Posterior cingulate gyrus (tissue), 11 donors: ENCODE results near the gene RHD.
"Not testable (repeated sequence)": the region's sequence is repeated elsewhere in the genome, so short reads cannot be mapped to it uniquely, and the experiment has no call there.

Experiments used
- DNase-seq, 10 donors: peaks; one replicate each; pipeline versions ENCODE4 v3.0.0 to v3.0.0-alpha.2; 2020 to 2021; ENCODE audit warnings: mixed read lengths in 3 of 10
- intact Hi-C: fragments of 100-400 bp; cut with DNase I; formaldehyde crosslinking; loops from one replicate; pipeline ENCODE4 v1.15.1; 2023

Gene RHD

DNA sequence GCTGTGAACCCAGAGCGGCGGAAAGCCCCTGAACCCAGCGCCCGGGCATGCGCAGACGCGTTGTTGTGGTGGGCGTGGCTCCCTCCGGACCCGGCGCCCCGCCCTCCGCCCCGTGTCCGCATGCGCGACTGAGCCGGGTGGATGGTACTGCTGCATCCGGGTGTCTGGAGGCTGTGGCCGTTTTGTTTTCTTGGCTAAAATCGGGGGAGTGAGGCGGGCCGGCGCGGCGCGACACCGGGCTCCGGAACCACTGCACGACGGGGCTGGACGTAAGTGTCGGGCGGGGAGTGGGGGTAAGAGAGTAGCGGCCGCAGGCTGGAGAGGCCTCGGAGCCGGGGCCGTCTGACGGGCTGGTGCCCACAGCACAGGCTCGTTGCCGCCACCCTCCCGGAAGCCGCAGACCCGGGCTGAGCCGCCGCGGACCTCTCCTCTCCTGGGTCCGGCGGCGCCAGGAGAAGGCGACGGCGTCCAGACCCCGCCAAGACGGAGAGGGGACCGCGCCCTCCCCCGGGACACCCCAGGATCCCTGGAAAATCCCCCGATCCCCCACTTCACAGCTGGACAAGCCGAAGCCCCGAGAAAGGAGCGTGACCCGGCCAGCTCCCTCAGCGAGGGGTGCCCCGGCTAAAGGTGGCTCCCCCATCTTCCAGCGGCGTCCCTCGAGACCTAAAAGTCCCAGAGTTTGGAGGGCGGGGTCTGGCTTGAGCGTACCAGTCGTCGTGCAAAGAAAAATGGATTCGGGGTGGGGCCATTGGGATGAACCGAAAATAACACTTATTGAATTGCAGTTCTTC is 66.1 kb downstream of the RHD start, which contains the start of gene TMEM50A:
TMEM50A (plus strand) TSS at position 147 of the 794 bp plus-strand sequence. CDS start 2,153 bp downstream, outside the sequence.
- intact Hi-C loops: no loop called here
- peak; percentile 81 to 98 (median 90) for DNase-seq

DNA sequence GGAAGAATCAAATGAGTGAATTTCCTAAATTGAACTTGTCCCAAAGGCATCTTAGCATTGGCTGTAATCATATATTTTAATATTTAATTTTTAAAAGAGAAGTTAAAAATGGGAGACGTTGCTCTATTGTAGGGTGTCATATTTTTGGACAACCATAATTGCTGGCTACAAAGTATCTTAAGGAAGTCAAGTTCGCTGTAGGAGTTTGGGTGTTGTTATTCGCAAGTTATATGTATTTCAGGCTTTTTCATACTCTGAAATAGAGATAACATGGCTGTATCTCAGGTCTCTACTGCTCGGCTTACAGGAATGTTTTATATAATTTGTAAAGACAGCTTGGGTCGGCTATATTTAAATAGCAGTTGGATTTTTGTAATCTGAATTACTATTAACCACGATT is 66.7 kb downstream of the RHD start:
- no peak for DNase-seq

DNA sequence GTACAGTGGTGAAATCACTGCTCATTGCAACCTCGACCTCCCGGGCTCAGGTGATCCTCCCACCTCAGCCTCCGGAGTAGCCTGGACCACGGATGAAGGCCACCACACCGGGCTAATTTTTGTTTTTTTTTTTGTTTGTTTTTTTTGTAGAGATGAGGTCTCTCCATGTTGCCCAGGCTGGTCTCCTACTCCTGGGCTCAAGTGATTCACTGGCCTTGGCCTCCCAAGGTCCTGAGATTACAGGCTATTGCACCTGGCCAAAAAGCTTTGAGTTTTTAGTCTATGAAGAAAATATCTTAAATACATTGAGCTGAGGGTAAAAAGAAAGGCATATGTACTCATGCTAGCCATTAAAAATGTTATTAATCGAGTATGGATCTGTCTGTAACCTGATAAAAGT is 69.4 kb downstream of the RHD start:
- DNase-seq: no peak
- intact Hi-C loops: no loop called here

More for the DNA sequence above, 66.7 kb downstream of the RHD start:
- intact Hi-C loops: no loop called here

DNA sequence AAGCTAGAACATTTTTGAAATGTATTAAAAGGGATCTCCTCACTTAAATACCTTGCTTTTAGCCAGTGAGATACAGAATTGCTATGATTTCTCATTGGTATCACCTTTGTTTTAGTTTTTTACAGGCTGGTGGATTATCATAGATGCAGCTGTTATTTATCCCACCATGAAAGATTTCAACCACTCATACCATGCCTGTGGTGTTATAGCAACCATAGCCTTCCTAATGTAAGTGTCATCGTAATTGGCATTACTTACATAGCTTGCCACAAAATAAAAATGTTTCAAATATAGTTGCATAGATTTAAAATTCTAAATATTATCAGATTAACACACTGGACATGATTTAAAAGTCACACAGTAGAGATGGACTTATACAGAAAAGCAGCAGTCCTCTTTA is 70.5 kb downstream of the RHD start:
- intact Hi-C loops: no loop called here
- no peak for DNase-seq

DNA sequence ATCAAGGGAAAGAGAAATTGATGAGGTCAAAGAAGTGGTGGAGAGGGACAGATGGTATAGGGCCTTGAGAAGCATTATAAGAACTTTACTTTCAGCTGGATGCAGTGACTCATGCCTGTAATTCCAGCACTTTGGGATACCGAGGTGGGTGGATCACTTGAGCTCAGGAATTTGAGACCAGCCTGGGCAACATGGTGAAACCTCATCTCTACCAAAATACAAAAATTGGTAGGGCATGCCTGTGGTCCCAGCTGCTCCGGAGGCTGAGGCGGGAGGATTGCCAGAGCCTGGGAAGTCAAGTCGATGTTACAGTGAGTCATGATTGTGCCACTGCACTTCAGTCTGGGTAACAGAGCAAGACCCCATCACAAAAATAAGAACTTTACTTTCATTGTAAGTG is 71.6 kb downstream of the RHD start:
- intact Hi-C loops: no loop called here
- no peak for DNase-seq

DNA sequence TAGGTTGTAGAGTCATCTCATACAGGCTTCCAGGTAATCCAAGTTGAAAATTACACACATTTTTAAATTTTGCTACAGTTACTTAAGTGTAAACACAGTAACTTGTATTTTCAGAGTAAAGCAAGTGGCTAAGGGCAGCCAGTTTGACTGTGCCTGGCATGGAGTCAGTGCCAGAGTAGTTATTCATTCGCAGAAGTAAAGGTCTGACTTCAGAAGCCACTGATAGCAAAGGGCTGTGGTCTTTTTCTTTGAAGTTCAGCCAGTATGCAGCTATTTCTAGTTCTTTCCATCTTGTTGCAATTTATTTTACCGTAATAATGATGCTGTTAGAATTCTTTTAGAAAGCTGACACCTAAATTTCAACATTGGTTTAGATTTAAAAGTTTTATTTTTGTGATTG is 75.2 kb downstream of the RHD start:
- intact Hi-C loops: no loop called here
- DNase-seq: no peak

DNA sequence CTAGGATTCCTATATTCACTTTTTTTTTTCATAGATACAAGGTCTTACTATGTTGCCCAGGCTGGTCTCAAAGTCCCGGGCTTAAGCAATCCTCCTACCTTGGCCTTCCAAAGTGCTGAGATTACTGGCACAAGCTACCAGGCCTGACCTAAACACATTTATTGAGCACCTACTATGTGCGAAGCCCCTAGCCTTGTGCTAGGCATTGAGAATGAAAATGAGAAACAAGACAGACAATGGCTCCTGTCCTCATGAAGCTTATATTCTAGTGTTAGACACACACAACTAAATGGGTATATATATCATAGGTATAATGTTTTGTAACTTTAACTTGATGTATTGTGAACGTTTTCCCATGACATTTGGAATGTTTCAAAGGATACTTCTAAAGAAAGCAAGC is 77.3 kb downstream of the RHD start:
- intact Hi-C loops: no loop called here
- no peak for DNase-seq

DNA sequence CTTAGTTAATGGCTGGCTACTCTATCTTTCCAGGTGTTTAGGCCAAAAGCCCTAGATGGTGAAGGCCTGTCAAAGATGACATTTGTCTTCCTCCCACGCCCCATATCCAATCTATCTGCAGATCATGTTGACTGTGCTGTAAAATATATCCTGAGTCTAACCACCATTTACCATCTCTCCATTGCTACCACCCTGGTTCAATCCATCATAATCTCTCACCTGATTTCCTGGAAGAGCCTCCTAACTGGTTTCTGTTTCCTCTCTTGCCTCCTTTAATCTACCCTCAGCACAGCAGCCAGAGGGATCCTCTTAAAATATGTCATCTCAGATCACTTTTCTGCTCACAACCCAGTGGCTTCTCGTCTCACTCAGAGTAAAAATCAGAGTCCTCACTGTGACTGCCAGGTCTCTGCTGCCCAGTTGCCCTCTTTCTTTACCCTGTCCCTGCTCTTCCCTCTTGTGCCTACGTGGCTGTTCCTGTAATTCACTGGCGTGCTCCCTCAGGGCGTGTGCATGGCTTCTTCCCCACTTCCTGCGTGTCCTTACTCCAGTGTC is 83.6 kb downstream of the RHD start:
- intact Hi-C loops: no loop called here
- no peak for DNase-seq

DNA sequence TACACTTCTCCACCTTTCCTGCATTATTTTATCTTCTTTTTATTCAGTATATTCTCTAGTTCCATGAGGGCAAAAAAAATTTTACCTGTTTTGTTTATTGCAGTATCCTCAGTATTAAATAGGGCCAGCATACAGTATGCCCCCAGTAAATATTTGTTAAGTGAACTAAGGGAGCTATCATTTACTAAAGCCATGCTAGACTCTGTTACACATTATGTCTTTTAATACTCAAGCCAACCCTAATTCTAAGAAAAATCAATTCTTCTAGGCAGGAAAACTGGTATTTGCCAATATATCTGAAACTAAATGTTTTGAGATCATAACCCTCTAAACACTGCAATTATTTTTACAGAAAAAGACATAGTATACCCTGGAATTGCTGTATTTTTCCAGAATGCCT is 84.1 kb downstream of the RHD start:
- DNase-seq: no peak
- intact Hi-C loops: no loop called here

DNA sequence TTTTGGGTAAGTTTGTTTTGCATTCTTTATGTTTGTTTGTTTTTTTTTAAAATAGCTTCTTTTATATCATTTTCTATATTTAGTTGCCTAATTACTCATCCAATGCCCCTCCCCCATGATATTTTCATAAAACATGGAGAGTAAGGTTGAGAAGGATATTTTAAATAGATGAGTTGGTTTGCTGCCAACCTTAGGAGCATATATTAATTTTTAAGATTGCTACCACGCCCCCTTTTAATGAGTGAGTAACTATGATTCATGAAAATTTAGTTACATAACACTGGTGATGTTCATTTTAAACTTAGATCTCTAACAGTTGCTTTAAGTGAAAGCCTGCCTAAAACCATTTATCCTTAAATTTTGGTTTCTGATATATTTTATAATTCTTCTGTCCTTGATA is 84.5 kb downstream of the RHD start:
- DNase-seq: no peak

DNA sequence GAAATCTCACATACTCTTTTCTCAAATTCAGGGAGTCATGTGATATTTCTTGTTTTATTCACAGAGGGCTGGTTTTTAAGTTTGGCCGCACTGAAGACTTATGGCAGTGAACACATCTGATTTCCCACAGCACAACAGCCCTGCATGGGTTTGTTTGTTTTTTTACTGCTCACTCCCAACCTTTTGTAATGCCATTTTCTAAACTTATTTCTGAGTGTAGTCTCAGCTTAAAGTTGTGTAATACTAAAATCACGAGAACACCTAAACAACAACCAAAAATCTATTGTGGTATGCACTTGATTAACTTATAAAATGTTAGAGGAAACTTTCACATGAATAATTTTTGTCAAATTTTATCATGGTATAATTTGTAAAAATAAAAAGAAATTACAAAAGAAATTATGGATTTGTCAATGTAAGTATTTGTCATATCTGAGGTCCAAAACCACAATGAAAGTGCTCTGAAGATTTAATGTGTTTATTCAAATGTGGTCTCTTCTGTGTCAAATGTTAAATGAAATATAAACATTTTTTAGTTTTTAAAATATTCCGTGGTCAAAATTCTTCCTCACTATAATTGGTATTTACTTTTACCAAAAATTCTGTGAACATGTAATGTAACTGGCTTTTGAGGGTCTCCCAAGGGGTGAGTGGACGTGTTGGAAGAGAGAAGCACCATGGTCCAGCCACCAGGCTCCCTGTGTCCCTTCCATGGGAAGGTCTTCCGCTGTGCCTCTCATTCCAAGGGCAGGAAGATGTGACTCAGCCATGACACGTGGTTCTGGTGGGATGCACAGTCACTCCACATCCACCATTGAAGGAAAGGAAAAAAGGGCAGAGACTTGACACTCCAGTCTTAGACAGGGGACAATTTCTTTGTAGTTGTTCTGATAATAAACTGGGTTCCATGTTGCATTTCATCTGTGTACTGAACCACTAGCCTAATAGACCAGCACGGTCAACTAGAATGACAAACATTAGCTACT is 88.6 kb downstream of the RHD start:
- no peak for DNase-seq
- intact Hi-C loops: no loop called here

More for the DNA sequence above, 84.5 kb downstream of the RHD start:
- intact Hi-C loops: no loop called here

DNA sequence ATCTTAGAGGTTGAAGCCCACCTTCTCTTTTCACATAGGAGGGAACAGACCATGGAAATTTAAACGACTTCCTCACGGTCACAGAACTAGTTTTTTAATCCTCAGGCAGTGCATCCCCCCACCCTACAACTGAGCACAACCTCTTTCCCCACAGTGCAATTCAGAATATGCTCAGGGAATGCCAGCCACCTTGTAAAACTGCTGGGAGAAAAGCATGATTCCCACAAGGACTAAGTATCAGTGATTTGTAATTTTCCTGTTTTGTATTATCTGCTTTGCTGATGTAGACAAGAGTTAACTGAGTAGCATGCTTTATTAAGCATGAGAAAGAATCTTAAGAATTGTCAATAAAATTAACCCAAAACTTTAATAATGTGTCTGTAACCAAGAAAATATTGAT is 89.6 kb downstream of the RHD start:
- intact Hi-C loops: no loop called here
- no peak for DNase-seq

DNA sequence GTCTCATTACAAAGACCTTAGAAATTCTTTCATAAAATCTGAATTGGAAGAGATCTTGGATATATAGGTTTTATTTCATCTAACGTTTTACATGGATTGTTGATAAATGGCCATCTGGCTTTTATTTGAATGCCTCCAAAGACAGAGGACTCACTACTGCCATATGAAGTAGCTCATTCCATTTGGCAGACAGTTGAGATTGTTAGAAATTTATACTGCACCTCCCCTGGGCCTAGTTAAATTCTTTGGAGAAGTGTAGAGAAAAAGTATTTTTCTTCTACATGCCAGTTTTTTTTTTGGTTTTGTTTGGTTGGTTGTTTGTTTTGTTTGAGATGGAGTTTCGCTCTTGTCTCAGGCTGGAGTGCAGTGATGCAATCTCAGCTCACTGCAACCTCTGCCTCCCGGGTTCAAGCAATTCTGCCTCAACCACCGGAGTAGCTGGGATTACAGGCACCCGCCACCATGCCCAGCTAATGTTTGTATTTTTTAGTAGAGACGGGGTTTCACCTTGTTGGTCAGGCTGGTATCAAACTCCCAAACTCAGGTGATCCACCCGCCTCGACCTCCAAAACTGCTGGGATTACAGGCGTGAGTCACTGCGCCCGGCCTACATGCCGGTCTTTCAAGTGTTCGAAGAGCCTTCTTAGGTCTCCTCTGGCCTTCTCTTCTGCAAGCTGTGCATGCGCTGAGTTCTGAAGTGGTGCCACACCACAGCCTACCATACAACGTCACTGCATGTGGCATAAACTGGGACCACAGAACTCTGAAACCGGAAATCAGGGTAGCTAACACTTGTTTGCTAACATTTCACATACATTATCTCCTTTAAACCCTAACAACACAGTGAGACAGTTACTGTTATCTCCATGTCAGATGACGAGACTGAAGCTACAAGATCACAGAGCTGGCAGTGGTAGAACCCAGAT is 90.6 kb downstream of the RHD start:
- intact Hi-C loops: not testable (repeated sequence)

DNA sequence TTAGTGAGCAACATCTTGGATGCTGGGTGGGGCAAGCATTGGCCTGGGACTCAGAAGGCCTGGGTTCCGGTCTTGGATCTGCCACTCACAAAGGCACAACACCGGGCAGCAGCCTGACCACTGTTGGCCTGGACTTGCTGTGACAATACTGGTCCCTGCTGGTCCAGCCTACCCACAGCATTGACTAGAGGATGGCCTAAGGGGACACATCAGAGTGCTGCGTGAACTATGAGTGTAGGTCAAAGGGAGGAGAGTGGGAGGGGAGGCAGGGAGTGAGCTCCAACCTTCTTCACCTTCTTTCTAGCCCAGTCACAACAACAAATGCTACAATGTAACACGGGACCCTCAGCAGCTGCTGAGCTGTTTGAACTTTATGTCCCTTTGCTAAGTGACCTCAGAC is 96.9 kb downstream of the RHD start:
- intact Hi-C loops: no loop called here
- no peak for DNase-seq

More for the DNA sequence above, 90.6 kb downstream of the RHD start:
- DNase-seq: not testable (repeated sequence)

DNA sequence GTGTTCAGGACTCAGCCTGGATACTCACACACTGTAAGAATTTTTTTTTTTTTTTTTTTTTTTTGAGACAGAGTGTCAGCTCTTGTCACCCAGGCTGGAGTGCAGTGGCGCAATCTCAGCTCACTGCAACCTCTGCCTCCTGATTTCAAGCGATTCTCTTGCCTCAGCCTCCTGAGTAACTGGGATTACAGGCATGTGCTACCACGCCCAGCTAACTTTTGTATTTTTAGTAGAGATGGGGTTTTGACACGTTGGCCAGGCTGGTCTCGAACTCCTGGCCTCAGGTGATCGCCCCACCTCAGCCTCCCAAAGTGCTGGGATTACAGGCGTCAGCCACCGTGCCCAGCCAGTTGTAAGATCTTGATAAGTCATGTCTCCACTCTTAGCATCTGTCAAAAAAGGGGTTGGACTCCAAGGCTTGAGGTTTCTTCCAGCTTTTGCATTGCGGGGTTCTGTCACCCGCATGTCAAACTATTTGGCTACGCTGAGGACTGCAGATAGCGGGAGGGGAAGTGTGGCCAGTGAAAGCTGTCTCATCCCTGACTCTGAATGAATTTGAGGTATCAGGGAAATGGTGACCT is 97.5 kb downstream of the RHD start:
- intact Hi-C loops, DNase-seq: not testable (repeated sequence)

DNA sequence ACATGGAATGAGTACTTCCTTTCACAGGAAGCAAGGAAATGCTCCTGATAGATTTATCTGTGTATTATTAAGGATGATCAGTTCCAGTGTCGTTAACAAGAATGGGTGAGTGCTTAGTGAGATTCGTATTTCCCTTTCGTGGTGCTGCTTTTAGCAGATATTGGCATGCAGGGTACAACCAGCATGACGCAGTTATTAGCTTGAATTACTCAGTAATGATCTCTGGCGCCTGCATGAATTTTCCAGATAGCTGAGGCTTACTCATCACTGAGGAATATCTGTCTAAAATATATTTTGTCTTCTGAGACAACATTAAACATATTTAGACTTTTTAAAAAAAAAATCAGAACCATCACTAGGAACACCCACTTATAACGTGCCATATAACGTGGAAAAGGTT is 99.4 kb downstream of the RHD start:
- intact Hi-C loops, DNase-seq: not testable (repeated sequence)

DNA sequence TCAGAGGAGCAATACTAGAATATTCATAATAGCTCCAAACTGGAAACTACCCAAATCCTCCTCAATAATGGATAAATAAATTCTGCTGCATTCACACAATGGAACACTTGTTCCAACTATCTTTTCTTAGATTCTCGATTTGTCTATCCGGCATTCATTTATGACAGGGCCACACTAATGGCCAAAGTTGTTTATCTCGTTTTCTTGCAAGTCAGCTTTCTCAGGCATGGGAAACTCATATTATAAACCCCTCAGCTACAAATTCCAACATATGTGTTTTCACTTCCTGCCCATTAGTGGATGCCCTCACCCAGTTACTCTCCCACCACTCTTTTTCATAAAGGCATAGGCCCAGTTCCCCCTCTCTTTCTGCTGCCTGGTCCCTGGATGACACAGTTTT is 106.1 kb downstream of the RHD start:
- intact Hi-C loops, DNase-seq: not testable (repeated sequence)
